RPMI8226 (cell line): ENCODE results near the gene CHD6.

ENCODE experiments used
- DNase-seq: peaks from one replicate; pipeline ENCODE4 v3.0.0-alpha.2; 2015

The CHD6 gene

GRCh38 chr20:41458761-41459160 lies 159.4 kb downstream of the CHD6 start:
- no peak for DNase-seq

- no peak for DNase-seq
Measured at GRCh38 chr20:41457173-41457857, 160.9 kb downstream of the CHD6 start.

- DNase-seq: no peak
Measured at GRCh38 chr20:41456351-41456750, 161.8 kb downstream of the CHD6 start.

- no peak for DNase-seq
Measured at GRCh38 chr20:41454250-41454649, 163.9 kb downstream of the CHD6 start.

- no peak for DNase-seq
Measured at GRCh38 chr20:41453010-41453950, 164.9 kb downstream of the CHD6 start.

- DNase-seq: no peak
Measured at GRCh38 chr20:41452226-41452625, 166.0 kb downstream of the CHD6 start.

GRCh38 chr20:41447006-41447405 lies 171.2 kb downstream of the CHD6 start:
- no peak for DNase-seq

GRCh38 chr20:41446456-41446855 lies 171.7 kb downstream of the CHD6 start:
- DNase-seq: no peak

- DNase-seq: no peak
Measured at GRCh38 chr20:41444821-41445220, 173.4 kb downstream of the CHD6 start.

- DNase-seq: no peak
Measured at GRCh38 chr20:41443691-41444090, 174.5 kb downstream of the CHD6 start.

GRCh38 chr20:41440882-41441281 lies 177.3 kb downstream of the CHD6 start:
- DNase-seq: no peak

GRCh38 chr20:41437836-41438235 lies 180.3 kb downstream of the CHD6 start:
- no peak for DNase-seq

GRCh38 chr20:41436679-41437078 lies 181.5 kb downstream of the CHD6 start:
- no peak for DNase-seq

GRCh38 chr20:41433203-41433602 lies 185.0 kb downstream of the CHD6 start:
- DNase-seq: no peak

GRCh38 chr20:41432746-41433145 lies 185.4 kb downstream of the CHD6 start:
- DNase-seq: no peak

GRCh38 chr20:41428285-41428684 lies 189.9 kb downstream of the CHD6 start:
- no peak for DNase-seq

GRCh38 chr20:41427833-41428232 lies 190.3 kb downstream of the CHD6 start:
- no peak for DNase-seq

- DNase-seq: no peak
Measured at GRCh38 chr20:41426976-41427375, 191.2 kb downstream of the CHD6 start.

- DNase-seq: no peak
Measured at GRCh38 chr20:41426086-41426830, 191.9 kb downstream of the CHD6 start.

- no peak for DNase-seq
Measured at GRCh38 chr20:41425180-41425884, 192.8 kb downstream of the CHD6 start.

GRCh38 chr20:41424546-41424945 lies 193.6 kb downstream of the CHD6 start:
- no peak for DNase-seq

- DNase-seq: no peak
Measured at GRCh38 chr20:41424011-41424410, 194.2 kb downstream of the CHD6 start.

- DNase-seq: no peak
Measured at GRCh38 chr20:41422953-41423352, 195.2 kb downstream of the CHD6 start.
